WTC11 (cell line): ENCODE results near the gene YTHDF1. TPM values are rescaled to one million over a fixed set of nuclear protein-coding genes. Genes with fewer than 3 reads are reported as not detected.
A peak's percentile ranks its signal among the peaks of the same experiment; 100 is the strongest.

Experiments
- ATAC-seq: fragments of 200-7000 bp; cut with Tn5 transposase; 2 replicates; pipeline ENCODE4 v1.10.0; 2021; ENCODE audit warnings: mild to moderate bottlenecking, moderate library complexity
- CTCF ChIA-PET: fragments of 300-600 bp; sonication (Branson Sonifier 250); formaldehyde crosslinking; loops from one replicate; lab custom pipeline; 2021; ENCODE audit warnings: antibody characterized with exemption; lab: Charles Lee
- POLR2A ChIA-PET: fragments of 350-600 bp; sonication (Branson Sonifier 250); formaldehyde crosslinking; loops from one replicate; lab custom pipeline; 2021; ENCODE audit warnings: antibody characterized with exemption; lab: Charles Lee
- DNase-seq: peaks from one replicate; pipeline ENCODE4 v3.0.0; 2021; ENCODE audit warnings: low spot score
- H3K27ac Mint-ChIP-seq: 2 replicates; pipeline ENCODE4 v1.8.0; 2021; ENCODE audit warnings: mixed read lengths
- H3K27me3 Mint-ChIP-seq: 2 replicates; pipeline ENCODE4 v1.8.0; 2021; ENCODE audit warnings: low read depth, mild to moderate bottlenecking, moderate library complexity, mixed read lengths
- H3K36me3 Mint-ChIP-seq: 2 replicates; pipeline ENCODE4 v1.8.0; 2021; ENCODE audit warnings: mixed read lengths
- H3K4me1 Mint-ChIP-seq: 2 replicates; pipeline ENCODE4 v1.8.0; 2022; ENCODE audit warnings: mixed read lengths
- H3K4me3 Mint-ChIP-seq: 2 replicates; pipeline ENCODE4 v1.8.0; 2021; ENCODE audit warnings: mild to moderate bottlenecking, moderate library complexity, mixed read lengths
- H3K9me3 Mint-ChIP-seq: 2 replicates; pipeline ENCODE4 v1.8.0; 2021; ENCODE audit warnings: mixed read lengths
- ATF1 ChIP-seq: sonication (generic); formaldehyde crosslinking; IDR thresholded peaks from 2 replicates; pipeline ENCODE4 v1.8.1; 2023; ENCODE audit warnings: mild to moderate bottlenecking, moderate library complexity, missing genetic modification reagents
- CREM ChIP-seq: sonication (generic); formaldehyde crosslinking; IDR thresholded peaks from 2 replicates; pipeline ENCODE4 v1.8.1; 2022; ENCODE audit warnings: mild to moderate bottlenecking, missing genetic modification reagents, moderate library complexity
- ELF4 ChIP-seq: sonication (generic); formaldehyde crosslinking; IDR thresholded peaks from 2 replicates; pipeline ENCODE4 v1.8.1; 2022; ENCODE audit warnings: low read depth, mild to moderate bottlenecking, moderate library complexity, missing genetic modification reagents
- ETV6 ChIP-seq: sonication (generic); formaldehyde crosslinking; IDR thresholded peaks from 2 replicates; pipeline ENCODE4 v1.8.1; 2022; ENCODE audit warnings: mild to moderate bottlenecking, missing genetic modification reagents
- FOXJ3 ChIP-seq: sonication (generic); formaldehyde crosslinking; IDR thresholded peaks from 2 replicates; pipeline ENCODE4 v1.9.0; 2021; ENCODE audit warnings: missing genetic modification reagents, mild to moderate bottlenecking, borderline replicate concordance
- GABPB1 ChIP-seq: sonication (generic); formaldehyde crosslinking; IDR thresholded peaks from 2 replicates; pipeline ENCODE4 v1.8.1; 2023; ENCODE audit warnings: mild to moderate bottlenecking, missing genetic modification reagents
- GRHL2 ChIP-seq: fragments of 250-450 bp; sonication (Bioruptor Pico); IDR thresholded peaks from 2 replicates; pipeline ENCODE4 v1.8.0; 2022; ENCODE audit warnings: mild to moderate bottlenecking, moderate library complexity; ENCODE audit not compliant: insufficient replicate concordance, severe bottlenecking
- IRF2 ChIP-seq: sonication (generic); formaldehyde crosslinking; IDR thresholded peaks from 2 replicates; pipeline ENCODE4 v1.8.0; 2022; ENCODE audit warnings: low read depth, missing genetic modification reagents, borderline replicate concordance
- NFATC4 ChIP-seq: fragments of 250-450 bp; sonication (Bioruptor Pico); IDR thresholded peaks from 2 replicates; pipeline ENCODE4 v1.9.0; 2021; ENCODE audit warnings: mild to moderate bottlenecking
- NFE2L1 ChIP-seq: sonication (generic); formaldehyde crosslinking; IDR thresholded peaks from 2 replicates; pipeline ENCODE4 v1.8.1; 2023; ENCODE audit warnings: missing genetic modification reagents
- NR3C1 ChIP-seq: sonication (generic); formaldehyde crosslinking; conservative IDR thresholded peaks from 2 replicates; pipeline ENCODE4 v1.8.1; 2023; ENCODE audit warnings: low read depth, mild to moderate bottlenecking, missing genetic modification reagents
- OVOL2 ChIP-seq: fragments of 250-450 bp; sonication (Bioruptor Pico); IDR thresholded peaks from 2 replicates; pipeline ENCODE4 v1.9.0; 2021; ENCODE audit warnings: mild to moderate bottlenecking, borderline replicate concordance
- RELA ChIP-seq: sonication (generic); formaldehyde crosslinking; IDR thresholded peaks from 2 replicates; pipeline ENCODE4 v1.8.1; 2022; ENCODE audit warnings: missing genetic modification reagents, mild to moderate bottlenecking, borderline replicate concordance
- RORB ChIP-seq: fragments of 250-450 bp; sonication (Bioruptor Pico); IDR thresholded peaks from 2 replicates; pipeline ENCODE4 v1.9.0; 2021; ENCODE audit warnings: mild to moderate bottlenecking
- TEAD1 ChIP-seq: sonication (generic); formaldehyde crosslinking; IDR thresholded peaks from 2 replicates; pipeline ENCODE4 v1.8.0; 2022; ENCODE audit warnings: mild to moderate bottlenecking, missing genetic modification reagents
- TEAD4 ChIP-seq: sonication (generic); formaldehyde crosslinking; IDR thresholded peaks from 2 replicates; pipeline ENCODE4 v1.8.0; 2022; ENCODE audit warnings: mild to moderate bottlenecking, missing genetic modification reagents
- ZBTB21 ChIP-seq: sonication (generic); formaldehyde crosslinking; IDR thresholded peaks from 2 replicates; pipeline ENCODE4 v1.8.1; 2023; ENCODE audit warnings: mild to moderate bottlenecking, missing genetic modification reagents, borderline replicate concordance
- ZNF121 ChIP-seq: sonication (generic); formaldehyde crosslinking; IDR thresholded peaks from 2 replicates; pipeline ENCODE4 v1.8.0; 2023; ENCODE audit warnings: missing genetic modification reagents
- ZNF317 ChIP-seq: sonication (generic); formaldehyde crosslinking; IDR thresholded peaks from 2 replicates; pipeline ENCODE4 v1.8.1; 2023; ENCODE audit warnings: low read depth, mild to moderate bottlenecking, moderate library complexity, missing genetic modification reagents, borderline replicate concordance
- ZNF416 ChIP-seq: fragments of 250-450 bp; sonication (Bioruptor Pico); IDR thresholded peaks from 2 replicates; pipeline ENCODE4 v1.9.0; 2021; ENCODE audit warnings: mild to moderate bottlenecking, inconsistent platforms
- ZNF423 ChIP-seq: fragments of 250-450 bp; sonication (Bioruptor Pico); IDR thresholded peaks from 2 replicates; pipeline ENCODE4 v2.1.2; 2022; ENCODE audit warnings: mild to moderate bottlenecking, moderate library complexity
- total RNA-seq: library from RNA; stranded (reverse); gene quantifications from 3 replicates; pipeline ENCODE4 v1.2.3, GENCODE V29; 2021
- TF ChIP-seq, protein P1 (sequence below): sonication (generic); formaldehyde crosslinking; conservative IDR thresholded peaks from 2 replicates; pipeline ENCODE4 v1.8.1; 2023; ENCODE audit warnings: mild to moderate bottlenecking, low read depth, missing genetic modification reagents, moderate library complexity
- TF ChIP-seq, protein P2 (sequence below): sonication (generic); formaldehyde crosslinking; IDR thresholded peaks from 2 replicates; pipeline ENCODE4 v1.8.0; 2023; ENCODE audit warnings: missing genetic modification reagents
- TF ChIP-seq, protein P3 (sequence below): sonication (generic); formaldehyde crosslinking; IDR thresholded peaks from 2 replicates; pipeline ENCODE4 v1.8.1; 2023; ENCODE audit warnings: mild to moderate bottlenecking, missing genetic modification reagents, borderline replicate concordance
- TF ChIP-seq, protein P4 (sequence below): sonication (generic); formaldehyde crosslinking; IDR thresholded peaks from 2 replicates; pipeline ENCODE4 v1.8.0; 2022; ENCODE audit warnings: mild to moderate bottlenecking, missing genetic modification reagents
- TF ChIP-seq, protein P5 (sequence below): sonication (generic); formaldehyde crosslinking; IDR thresholded peaks from 2 replicates; pipeline ENCODE4 v1.8.1; 2023; ENCODE audit warnings: mild to moderate bottlenecking, missing genetic modification reagents
- TF ChIP-seq, protein P6 (sequence below): fragments of 250-450 bp; sonication (Bioruptor Pico); IDR thresholded peaks from 2 replicates; pipeline ENCODE4 v2.1.2; 2022; ENCODE audit warnings: mild to moderate bottlenecking, moderate library complexity

YTHDF1 gene
- total RNA-seq, 1 experiment from 2014 or later: 61.3 TPM

DNA sequence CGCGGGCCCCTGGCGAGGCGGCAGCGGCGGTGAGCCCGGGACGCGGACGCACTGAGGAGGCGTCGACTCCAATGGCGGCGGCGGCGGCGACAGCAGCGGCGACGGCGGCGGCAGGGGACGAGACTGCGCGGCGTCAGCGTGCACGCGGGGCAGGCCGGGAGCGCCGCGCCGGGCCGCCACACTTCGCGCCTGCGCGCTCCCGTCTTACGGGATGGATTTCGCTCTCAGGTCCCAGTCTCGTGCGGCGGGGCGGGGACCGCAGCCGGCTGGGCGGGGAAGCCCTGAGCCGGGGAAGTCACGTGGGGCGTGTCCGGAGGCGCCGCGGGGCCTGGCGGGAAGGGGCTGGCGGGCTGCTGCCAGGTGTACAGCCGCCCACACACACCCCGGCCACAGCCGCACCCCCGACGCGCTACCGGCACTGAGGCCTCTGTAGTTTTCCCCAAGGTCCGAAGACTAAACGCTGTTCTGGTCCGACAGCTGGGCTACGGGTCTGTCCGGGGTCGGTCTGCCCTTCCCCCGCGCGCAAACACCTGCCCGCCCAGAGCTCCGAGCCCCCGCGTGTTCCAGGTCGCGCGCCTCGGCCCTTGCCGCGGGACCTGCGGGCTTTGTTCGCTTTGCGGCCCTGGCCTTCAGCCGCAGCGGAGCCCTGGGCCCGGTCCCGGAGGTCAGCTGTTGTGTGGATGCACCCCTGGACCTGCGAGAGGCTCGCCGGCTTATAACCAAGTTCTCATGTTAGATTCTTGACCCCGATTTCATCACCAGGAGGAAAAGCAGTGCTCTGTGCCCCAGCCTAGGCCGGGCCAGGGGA, at the start of gene YTHDF1 (continued):
- TF ChIP-seq, protein P1, sequence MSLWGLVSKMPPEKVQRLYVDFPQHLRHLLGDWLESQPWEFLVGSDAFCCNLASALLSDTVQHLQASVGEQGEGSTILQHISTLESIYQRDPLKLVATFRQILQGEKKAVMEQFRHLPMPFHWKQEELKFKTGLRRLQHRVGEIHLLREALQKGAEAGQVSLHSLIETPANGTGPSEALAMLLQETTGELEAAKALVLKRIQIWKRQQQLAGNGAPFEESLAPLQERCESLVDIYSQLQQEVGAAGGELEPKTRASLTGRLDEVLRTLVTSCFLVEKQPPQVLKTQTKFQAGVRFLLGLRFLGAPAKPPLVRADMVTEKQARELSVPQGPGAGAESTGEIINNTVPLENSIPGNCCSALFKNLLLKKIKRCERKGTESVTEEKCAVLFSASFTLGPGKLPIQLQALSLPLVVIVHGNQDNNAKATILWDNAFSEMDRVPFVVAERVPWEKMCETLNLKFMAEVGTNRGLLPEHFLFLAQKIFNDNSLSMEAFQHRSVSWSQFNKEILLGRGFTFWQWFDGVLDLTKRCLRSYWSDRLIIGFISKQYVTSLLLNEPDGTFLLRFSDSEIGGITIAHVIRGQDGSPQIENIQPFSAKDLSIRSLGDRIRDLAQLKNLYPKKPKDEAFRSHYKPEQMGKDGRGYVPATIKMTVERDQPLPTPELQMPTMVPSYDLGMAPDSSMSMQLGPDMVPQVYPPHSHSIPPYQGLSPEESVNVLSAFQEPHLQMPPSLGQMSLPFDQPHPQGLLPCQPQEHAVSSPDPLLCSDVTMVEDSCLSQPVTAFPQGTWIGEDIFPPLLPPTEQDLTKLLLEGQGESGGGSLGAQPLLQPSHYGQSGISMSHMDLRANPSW: no peak
- TF ChIP-seq NR3C1 (CRISPR knock-in tag) (no peak), ATF1 (no peak), TEAD4 (CRISPR knock-in tag) (no peak), ZBTB21 (CRISPR knock-in tag) (no peak), ZNF121 (CRISPR knock-in tag) (no peak), GABPB1 (CRISPR knock-in tag) (peak; percentile 72), GRHL2 (CRISPR knock-in tag) (no peak), RORB (CRISPR knock-in tag) (no peak), ZNF317 (CRISPR knock-in tag) (no peak)

DNA sequence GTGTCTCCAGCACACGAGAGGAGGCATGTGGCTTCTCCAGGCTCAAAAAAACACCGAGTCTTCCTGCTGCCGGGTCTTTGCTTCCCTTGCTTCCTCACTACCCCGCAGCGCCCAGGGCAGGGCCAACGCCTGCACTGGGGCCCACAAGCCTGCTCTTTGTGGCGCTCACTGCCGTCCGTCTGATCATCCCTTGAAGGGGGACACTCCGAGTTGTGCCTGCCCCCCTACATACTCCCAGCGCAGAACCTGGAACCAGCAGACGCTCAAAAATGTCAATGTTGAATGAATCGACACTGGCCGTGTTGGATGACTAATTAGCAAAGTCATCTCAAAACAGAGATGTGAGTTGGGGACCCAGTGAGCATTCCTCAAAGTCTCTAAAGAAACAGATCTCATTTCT, 48.6 kb upstream of the YTHDF1 start:
- ATAC-seq: no peak
- H3K4me3 Mint-ChIP-seq: no peak overlapping the region
- no peaks in the 10 kb centered on the region for H3K36me3 Mint-ChIP-seq
- peaks cover 9% of the 10 kb centered on the region for H3K4me1 Mint-ChIP-seq
- DNase-seq: no peak
- ChIA-PET CTCF (interaction anchor here (2.7 kb wide), 1 partner anchor 41 kb away, joined by 14 read pairs; no protein-coding TSS in a partner anchor), POLR2A (no interaction called here)
- no peaks in the 10 kb centered on the region for H3K9me3 Mint-ChIP-seq
- 0 out of 2 replicates have a peak overlapping the region, but pooled peaks have one; percentile 84 for H3K27ac Mint-ChIP-seq
- H3K27me3 Mint-ChIP-seq: no peaks in the 10 kb centered on the region; the same call in 1 of the 2 replicates
- TF ChIP-seq, protein P2, sequence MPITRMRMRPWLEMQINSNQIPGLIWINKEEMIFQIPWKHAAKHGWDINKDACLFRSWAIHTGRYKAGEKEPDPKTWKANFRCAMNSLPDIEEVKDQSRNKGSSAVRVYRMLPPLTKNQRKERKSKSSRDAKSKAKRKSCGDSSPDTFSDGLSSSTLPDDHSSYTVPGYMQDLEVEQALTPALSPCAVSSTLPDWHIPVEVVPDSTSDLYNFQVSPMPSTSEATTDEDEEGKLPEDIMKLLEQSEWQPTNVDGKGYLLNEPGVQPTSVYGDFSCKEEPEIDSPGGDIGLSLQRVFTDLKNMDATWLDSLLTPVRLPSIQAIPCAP (CRISPR knock-in tag): no peak
- TF ChIP-seq ELF4 (CRISPR knock-in tag) (no peak), ZNF423 (no peak), TEAD1 (CRISPR knock-in tag) (no peak), FOXJ3 (CRISPR knock-in tag) (no peak), NFE2L1 (no peak), ETV6 (CRISPR knock-in tag) (no peak), OVOL2 (no peak), NFATC4 (CRISPR knock-in tag) (no peak), ZBTB21 (CRISPR knock-in tag) (no peak), CREM (no peak), RELA (CRISPR knock-in tag) (no peak), ZNF416 (CRISPR knock-in tag) (no peak), IRF2 (CRISPR knock-in tag) (no peak)
- TF ChIP-seq, protein P3, sequence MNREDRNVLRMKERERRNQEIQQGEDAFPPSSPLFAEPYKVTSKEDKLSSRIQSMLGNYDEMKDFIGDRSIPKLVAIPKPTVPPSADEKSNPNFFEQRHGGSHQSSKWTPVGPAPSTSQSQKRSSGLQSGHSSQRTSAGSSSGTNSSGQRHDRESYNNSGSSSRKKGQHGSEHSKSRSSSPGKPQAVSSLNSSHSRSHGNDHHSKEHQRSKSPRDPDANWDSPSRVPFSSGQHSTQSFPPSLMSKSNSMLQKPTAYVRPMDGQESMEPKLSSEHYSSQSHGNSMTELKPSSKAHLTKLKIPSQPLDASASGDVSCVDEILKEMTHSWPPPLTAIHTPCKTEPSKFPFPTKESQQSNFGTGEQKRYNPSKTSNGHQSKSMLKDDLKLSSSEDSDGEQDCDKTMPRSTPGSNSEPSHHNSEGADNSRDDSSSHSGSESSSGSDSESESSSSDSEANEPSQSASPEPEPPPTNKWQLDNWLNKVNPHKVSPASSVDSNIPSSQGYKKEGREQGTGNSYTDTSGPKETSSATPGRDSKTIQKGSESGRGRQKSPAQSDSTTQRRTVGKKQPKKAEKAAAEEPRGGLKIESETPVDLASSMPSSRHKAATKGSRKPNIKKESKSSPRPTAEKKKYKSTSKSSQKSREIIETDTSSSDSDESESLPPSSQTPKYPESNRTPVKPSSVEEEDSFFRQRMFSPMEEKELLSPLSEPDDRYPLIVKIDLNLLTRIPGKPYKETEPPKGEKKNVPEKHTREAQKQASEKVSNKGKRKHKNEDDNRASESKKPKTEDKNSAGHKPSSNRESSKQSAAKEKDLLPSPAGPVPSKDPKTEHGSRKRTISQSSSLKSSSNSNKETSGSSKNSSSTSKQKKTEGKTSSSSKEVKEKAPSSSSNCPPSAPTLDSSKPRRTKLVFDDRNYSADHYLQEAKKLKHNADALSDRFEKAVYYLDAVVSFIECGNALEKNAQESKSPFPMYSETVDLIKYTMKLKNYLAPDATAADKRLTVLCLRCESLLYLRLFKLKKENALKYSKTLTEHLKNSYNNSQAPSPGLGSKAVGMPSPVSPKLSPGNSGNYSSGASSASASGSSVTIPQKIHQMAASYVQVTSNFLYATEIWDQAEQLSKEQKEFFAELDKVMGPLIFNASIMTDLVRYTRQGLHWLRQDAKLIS (CRISPR knock-in tag): no peak
- TF ChIP-seq, protein P4, sequence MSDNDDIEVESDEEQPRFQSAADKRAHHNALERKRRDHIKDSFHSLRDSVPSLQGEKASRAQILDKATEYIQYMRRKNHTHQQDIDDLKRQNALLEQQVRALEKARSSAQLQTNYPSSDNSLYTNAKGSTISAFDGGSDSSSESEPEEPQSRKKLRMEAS: no peak
- TF ChIP-seq, protein P5, sequence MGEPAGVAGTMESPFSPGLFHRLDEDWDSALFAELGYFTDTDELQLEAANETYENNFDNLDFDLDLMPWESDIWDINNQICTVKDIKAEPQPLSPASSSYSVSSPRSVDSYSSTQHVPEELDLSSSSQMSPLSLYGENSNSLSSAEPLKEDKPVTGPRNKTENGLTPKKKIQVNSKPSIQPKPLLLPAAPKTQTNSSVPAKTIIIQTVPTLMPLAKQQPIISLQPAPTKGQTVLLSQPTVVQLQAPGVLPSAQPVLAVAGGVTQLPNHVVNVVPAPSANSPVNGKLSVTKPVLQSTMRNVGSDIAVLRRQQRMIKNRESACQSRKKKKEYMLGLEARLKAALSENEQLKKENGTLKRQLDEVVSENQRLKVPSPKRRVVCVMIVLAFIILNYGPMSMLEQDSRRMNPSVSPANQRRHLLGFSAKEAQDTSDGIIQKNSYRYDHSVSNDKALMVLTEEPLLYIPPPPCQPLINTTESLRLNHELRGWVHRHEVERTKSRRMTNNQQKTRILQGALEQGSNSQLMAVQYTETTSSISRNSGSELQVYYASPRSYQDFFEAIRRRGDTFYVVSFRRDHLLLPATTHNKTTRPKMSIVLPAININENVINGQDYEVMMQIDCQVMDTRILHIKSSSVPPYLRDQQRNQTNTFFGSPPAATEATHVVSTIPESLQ: no peak
- TF ChIP-seq, protein P6, sequence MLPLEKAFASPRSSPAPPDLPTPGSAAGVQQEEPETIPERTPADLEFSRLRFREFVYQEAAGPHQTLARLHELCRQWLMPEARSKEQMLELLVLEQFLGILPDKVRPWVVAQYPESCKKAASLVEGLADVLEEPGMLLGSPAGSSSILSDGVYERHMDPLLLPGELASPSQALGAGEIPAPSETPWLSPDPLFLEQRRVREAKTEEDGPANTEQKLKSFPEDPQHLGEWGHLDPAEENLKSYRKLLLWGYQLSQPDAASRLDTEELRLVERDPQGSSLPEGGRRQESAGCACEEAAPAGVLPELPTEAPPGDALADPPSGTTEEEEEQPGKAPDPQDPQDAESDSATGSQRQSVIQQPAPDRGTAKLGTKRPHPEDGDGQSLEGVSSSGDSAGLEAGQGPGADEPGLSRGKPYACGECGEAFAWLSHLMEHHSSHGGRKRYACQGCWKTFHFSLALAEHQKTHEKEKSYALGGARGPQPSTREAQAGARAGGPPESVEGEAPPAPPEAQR (CRISPR knock-in tag): no peak
